Thyroid gland (tissue), 4 donors: ENCODE results near the gene ST3GAL2.

Experiments used
- POLR2A ChIP-seq, 2 donors: fragments of 450-650 bp; IDR thresholded peaks; one replicate each; pipeline ENCODE4 v1.6.1; 2017; ENCODE audit warnings: antibody characterized with exemption in 2 of 2, mild to moderate bottlenecking in 2 of 2, moderate library complexity in 1 of 2
- TF ChIP-seq, protein P1 (sequence below), 6 experiments: fragments of 200-600 bp in 3 of 6; fragments of 450-650 bp in 3 of 6; sonication (generic) in 3 of 6; IDR thresholded peaks; one replicate each; pipeline ENCODE4 v1.5.1; 2016 to 2019; ENCODE audit warnings: antibody characterized with exemption in 6 of 6, mild to moderate bottlenecking in 2 of 6, inconsistent platforms in 1 of 6, moderate library complexity in 1 of 6

DNA sequence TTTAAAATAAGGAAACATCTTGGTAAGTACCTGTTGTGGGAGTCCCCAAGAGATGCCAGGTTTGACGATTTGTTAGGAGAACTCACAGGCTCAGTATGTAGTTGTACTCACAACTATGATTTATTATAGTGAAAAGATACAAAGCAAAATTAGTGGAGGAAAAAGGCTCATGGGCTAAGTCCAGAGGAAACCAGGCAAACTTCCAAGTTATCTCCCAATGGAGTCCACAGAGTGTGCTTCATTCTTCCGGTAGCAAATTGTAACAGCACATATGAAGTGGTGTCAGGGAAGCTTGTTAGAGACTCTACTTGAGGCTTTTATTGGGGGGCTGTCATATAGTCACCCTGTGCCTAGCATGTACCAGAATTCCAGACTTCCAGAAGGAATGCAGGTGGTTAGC lies 89.9 kb downstream of the ST3GAL2 start:
- TF ChIP-seq, protein P1, sequence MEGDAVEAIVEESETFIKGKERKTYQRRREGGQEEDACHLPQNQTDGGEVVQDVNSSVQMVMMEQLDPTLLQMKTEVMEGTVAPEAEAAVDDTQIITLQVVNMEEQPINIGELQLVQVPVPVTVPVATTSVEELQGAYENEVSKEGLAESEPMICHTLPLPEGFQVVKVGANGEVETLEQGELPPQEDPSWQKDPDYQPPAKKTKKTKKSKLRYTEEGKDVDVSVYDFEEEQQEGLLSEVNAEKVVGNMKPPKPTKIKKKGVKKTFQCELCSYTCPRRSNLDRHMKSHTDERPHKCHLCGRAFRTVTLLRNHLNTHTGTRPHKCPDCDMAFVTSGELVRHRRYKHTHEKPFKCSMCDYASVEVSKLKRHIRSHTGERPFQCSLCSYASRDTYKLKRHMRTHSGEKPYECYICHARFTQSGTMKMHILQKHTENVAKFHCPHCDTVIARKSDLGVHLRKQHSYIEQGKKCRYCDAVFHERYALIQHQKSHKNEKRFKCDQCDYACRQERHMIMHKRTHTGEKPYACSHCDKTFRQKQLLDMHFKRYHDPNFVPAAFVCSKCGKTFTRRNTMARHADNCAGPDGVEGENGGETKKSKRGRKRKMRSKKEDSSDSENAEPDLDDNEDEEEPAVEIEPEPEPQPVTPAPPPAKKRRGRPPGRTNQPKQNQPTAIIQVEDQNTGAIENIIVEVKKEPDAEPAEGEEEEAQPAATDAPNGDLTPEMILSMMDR (IDR thresholded peaks at IDR 0.05): no peak
- TF ChIP-seq POLR2A (IDR thresholded peaks at IDR 0.05): no peak
